CD4-positive, alpha-beta T cell treated with Interleukin-10 for 1 hour (primary cell): ENCODE results near the gene CRTAP.
"Not testable (repeated sequence)": the region's sequence is repeated elsewhere in the genome, so short reads cannot be mapped to it uniquely, and the experiment has no call there.

Experiments
- DNase-seq: peaks from one replicate; pipeline ENCODE4 v3.0.0-alpha.2; 2020

CRTAP gene

GRCh38 chr3:33145221-33145900 is 31.5 kb downstream of the CRTAP start:
- no peak for DNase-seq

GRCh38 chr3:33145901-33146580 is 32.2 kb downstream of the CRTAP start:
- DNase-seq, result no peak

GRCh38 chr3:33146791-33147445 is 33.1 kb downstream of the CRTAP start:
- no peak for DNase-seq

- no peak for DNase-seq
Measured at GRCh38 chr3:33149342-33149741, 35.5 kb downstream of the CRTAP start.

GRCh38 chr3:33152363-33153360 is 38.8 kb downstream of the CRTAP start:
- no peak for DNase-seq

- no peak for DNase-seq
Measured at GRCh38 chr3:33153782-33154181, 40.0 kb downstream of the CRTAP start.

- DNase-seq, result no peak
Measured at GRCh38 chr3:33155301-33155700, 41.5 kb downstream of the CRTAP start.

GRCh38 chr3:33159234-33159633 is 45.4 kb downstream of the CRTAP start:
- no peak for DNase-seq

GRCh38 chr3:33159981-33160380 is 46.2 kb downstream of the CRTAP start:
- DNase-seq, result no peak

- not testable (repeated sequence) for DNase-seq
Measured at GRCh38 chr3:33162621-33163020, 48.8 kb downstream of the CRTAP start.

GRCh38 chr3:33165372-33165771 is 51.6 kb downstream of the CRTAP start:
- DNase-seq, result no peak

- DNase-seq, result no peak
Measured at GRCh38 chr3:33166095-33166494, 52.3 kb downstream of the CRTAP start.

GRCh38 chr3:33167284-33167683 is 53.5 kb downstream of the CRTAP start:
- DNase-seq, result no peak

GRCh38 chr3:33167716-33168336 is 54.0 kb downstream of the CRTAP start:
- DNase-seq, result no peak

- no peak for DNase-seq
Measured at GRCh38 chr3:33170531-33170930, 56.7 kb downstream of the CRTAP start.

GRCh38 chr3:33171580-33171979 is 57.8 kb downstream of the CRTAP start:
- no peak for DNase-seq

- no peak for DNase-seq
Measured at GRCh38 chr3:33173103-33173502, 59.3 kb downstream of the CRTAP start.

GRCh38 chr3:33173672-33174071 is 59.9 kb downstream of the CRTAP start:
- no peak for DNase-seq

- DNase-seq, result no peak
Measured at GRCh38 chr3:33174095-33174494, 60.3 kb downstream of the CRTAP start.

- no peak for DNase-seq
Measured at GRCh38 chr3:33174711-33175414, 61.0 kb downstream of the CRTAP start.

- DNase-seq, result no peak
Measured at GRCh38 chr3:33179132-33179531, 65.3 kb downstream of the CRTAP start.

- no peak for DNase-seq
Measured at GRCh38 chr3:33181229-33181628, 67.4 kb downstream of the CRTAP start.
